GM18511 (cell line): Measurements from ENCODE around the gene SLC30A1.
"Not testable (repeated sequence)": the region's sequence is repeated elsewhere in the genome, so short reads cannot be mapped to it uniquely, and the experiment has no call there.

Experiments used
- ATAC-seq: cut with Tn5 transposase; IDR thresholded peaks from one replicate; pipeline ENCODE4 v1.9.1; 2021; ENCODE audit warnings: mild to moderate bottlenecking, moderate library complexity; ENCODE audit not compliant: unreplicated experiment

Gene SLC30A1

GRCh38 chr1:211588711-211589110 is 9.8 kb upstream of the SLC30A1 start:
- no peak for ATAC-seq

- no peak for ATAC-seq
Observed at GRCh38 chr1:211587123-211587522, 8.2 kb upstream of the SLC30A1 start.

- ATAC-seq: no peak
Observed at GRCh38 chr1:211586538-211586937, 7.6 kb upstream of the SLC30A1 start.

DNA sequence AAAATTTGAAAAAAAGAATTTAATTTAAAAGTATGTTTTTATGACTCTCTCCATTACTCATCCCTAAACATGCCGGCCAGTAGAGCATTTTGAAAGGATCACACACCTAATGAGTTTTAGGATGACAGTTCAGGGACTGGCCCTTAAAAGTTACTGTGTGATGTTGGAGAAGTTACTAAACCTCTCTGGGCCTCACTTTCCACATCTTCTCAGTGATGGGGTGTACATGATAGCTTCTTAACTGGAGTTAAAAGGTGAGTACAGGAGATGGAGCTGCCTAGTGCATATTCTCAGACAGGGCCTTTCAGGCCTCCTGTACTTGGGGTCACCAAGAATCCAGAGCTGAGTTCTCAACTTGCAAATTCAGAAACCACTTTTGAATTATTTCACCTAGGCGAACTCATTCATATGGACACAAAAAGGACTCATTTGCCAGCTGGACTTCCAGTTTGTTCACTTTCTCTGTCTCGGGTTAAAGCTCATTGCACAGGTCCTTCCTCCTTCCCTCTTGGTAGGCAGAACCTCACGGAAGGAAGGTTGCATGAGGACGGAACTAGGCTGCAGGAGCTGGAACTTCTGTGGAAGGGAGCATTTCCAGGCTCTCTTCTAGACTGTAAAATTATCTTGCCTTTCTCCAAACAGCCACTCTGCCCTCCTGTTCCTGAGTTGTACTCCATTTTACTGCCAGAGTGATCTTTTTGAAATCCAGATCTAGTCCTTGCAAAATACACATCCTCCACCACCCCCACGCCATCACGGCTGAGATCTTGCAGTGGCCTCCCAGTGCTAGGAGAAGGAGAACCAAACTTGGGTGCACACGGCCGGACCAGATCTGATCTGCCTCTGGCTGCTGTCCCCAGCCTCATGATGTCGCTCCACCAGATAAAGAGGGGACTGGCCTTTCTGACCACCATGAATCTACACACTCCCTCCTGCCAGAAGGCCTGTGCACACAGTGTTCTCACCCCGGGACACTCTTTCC is 4.3 kb upstream of the SLC30A1 start:
- no peak for ATAC-seq

DNA sequence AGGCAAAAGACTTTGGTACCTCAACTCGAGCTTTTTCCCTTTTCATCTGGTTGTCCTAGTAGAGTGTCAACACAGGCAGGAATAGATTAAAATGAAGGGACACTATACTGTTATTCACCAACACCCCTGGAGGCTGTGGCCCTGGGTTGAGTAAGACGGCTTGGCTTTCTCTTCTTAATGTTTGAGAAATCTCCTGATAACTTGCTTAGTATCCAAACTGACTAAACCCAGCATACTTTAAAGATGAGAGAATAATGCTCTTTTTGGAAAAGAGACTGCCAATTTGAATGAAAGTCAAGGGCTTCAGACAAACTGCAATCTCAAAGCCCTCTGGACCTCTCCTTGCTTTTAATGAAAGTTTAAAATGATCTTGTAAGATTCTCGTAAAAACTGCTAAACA is 2.6 kb upstream of the SLC30A1 start:
- no peak for ATAC-seq

DNA sequence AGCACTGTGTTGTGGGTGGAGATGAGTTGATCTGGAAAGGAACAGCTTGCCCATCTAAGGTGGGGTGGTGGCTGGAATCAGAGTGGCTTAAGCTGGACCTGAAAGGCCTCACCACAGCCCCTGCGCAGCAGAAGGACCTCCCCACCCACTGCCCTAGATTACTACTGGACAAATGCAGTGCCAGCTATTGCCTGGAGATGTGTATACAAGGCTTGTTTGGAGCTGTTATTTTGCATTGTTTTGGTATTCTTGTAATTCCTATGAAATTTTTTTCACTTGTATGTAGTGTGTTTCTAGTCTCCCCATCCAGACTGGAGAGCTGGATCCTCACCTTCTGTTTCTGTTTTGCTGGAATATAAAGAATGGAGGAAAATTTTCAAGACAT is 1.3 kb upstream of the SLC30A1 start:
- ATAC-seq: no peak

DNA sequence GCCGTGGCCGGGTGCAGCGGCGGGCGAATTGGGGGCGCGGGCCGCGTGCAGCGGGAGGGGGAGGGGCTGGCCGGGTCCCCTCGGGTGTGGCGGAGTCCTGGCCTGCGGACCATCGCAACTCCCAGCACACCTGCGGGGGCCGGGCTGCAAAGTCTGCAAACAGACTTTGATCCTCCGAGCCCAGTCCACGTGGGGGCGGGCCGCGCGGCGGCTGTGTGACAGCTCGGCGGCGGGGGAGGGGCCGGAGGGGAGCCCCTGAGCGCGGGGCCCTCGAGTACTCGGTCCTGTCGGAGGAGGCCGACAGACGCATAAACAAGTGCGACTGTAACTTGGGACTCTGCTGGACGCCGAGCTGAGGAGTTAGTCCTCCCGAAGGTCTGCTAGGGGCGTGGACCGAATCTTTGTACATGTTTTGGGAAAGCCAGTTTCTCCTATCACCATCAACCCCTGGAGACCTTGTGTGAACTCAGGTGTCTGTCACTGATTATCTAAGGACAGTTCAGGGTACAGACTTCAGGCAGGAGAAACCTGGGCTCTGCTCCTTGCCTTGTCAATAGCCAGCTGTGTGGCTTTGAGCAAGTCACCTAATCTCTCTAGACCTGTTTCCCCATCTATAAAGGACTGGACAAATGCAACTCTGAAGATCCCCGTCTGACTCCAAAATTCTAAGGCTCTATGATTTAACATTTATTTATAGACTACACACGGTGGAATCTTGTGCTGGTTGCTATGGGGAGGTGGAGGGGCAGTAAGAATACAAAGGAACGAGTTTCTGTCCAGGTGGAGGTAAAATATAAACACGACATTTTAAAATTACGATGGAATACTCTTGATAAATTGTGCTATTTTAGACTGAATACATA is 710 bp upstream of the SLC30A1 start:
- ATAC-seq: peak; percentile 47

DNA sequence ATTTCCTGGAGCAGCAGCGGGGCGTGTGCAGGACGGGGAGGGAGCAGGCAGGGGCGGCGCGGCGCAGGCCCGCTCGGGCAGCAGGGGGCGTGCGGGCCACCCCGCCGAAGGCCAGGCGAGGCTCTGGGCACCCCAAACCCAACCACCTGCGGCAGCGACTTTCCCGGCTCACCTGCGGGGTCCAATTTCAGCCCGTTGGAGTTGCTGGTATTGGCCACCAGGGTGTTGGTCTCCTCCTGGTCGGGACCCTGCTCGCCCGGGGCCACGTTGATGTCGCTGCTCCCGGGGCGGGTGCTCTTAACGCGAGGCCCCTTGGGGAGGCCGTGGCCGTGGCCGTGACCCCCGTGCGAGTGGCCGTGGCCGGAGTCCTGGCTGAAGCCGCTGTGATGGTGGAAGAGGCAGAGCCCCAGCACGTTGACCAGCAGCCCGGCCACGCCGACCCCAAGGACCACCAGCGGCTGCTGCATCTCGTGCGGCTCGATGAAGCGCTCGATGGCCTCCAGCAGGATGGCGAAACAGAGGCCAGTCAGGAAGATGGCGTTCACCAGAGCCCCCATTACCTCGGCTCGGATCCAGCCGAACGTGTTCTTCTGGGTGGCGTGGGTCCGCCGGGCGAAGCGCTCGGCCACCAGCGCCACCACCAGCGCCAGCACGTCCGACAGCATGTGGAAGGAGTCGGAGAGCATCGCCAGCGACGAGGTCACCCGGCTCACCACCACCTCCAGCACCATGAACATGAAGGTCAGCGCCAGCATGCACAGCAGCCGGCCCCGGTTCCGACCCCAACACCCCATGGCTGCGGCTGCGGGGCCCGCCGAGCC is 932 bp downstream of the SLC30A1 start:
- peak; percentile 43 for ATAC-seq

GRCh38 chr1:211577277-211577818 is 1.6 kb downstream of the SLC30A1 start:
- no peak for ATAC-seq

DNA sequence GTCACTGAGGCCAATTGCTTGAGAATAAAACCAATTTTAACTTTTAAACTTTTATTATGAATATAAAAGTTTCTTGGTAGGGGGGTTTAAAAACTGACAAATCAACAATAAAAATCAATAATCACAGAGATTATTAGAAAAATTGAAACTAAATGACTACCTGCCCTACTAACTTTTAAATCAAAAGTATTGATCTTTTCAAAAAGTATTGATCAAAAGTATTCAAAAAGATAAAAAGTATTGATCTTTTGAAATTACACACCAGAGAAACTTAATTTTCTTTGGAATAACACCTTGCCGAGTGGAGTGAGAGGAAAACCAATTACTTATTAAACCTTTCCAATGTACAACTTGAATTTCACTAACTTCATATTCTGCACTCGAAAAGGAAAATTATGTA is 2.2 kb downstream of the SLC30A1 start:
- ATAC-seq: no peak

- ATAC-seq: no peak
Observed at GRCh38 chr1:211574705-211575104, 4.3 kb downstream of the SLC30A1 start.

DNA sequence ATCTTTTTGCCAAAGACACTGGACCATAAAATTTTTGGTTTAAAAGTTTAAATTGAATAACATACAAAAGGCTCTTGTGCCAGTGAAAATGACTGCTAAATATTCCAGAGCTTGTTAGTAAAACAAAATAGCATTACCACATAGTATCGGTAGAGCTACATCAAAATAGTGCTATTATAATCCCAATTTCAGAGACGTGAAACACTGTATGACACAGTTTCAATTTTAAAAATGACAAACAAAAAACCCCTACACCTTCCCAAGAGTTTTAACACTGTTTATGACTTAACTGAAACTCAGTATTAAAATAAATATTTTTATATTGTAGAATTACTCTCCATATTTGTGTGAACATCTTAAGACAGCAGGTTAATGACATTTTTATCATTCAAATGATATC is 7.0 kb downstream of the SLC30A1 start:
- no peak for ATAC-seq

DNA sequence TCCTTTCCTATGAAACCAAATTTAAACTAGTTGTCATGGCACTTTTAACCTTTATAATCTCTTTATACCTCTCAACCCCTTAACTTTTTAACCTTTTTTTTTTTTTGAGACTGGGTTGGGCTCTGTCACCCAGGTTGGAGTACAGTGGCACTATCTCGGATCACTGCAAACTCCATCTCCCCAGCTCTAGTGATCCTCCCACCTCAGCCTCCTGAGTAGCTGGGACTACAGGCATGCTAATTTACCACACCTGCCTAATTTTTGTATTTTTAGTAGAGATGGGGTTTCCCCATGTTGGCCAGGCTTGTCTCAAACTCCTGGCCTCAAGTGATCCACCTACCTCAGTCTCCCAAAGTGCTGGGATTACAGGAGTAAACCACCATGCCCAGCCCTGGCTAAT is 8.6 kb downstream of the SLC30A1 start:
- ATAC-seq: not testable (repeated sequence)

DNA sequence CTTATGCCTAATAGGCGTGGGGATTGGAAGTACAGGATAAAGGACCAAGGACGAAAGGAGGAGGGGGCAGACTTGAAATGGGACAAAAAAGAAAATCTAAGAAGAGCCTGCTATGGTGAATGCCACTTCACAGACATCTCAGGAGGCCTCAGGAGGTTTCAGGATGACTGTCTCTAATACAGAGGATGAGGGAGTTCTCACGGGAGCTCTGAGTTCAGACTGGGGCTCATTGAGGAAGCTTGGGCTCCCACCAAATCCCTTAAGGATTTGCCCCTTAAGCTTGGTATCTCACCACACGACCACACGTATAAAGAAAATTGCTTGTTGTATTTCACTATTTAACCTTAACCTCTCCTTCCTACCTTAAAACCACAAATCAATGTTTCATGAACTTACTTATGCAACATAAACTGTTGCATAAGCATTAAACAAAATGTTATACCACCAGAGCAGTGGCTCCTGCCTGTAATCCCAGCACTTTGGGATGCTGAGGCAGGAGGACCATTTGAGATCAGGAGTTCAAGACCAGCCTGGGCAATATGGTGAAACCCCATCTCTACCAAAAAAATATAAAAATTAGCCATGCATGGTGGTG is 12.4 kb downstream of the SLC30A1 start:
- peak; percentile 91 for ATAC-seq

DNA sequence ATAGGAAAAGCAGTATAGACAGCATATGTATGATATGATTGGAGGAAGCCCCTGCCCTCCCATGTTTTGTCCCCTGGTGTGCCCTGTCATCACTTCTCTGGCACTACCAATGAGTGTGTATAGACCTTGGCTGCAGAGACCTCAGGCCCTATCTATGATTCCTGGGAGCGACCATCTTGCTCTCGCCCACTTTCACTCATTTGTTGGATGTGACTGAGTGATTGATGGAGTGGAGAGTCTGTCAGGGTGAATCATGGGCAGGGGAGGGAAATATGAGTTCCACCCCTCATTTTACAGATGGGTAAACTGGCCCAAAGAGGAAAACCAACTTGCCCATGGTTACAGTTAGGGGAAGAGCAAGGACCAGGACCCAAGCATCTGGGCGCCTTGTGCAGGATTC is 14.9 kb downstream of the SLC30A1 start:
- no peak for ATAC-seq

DNA sequence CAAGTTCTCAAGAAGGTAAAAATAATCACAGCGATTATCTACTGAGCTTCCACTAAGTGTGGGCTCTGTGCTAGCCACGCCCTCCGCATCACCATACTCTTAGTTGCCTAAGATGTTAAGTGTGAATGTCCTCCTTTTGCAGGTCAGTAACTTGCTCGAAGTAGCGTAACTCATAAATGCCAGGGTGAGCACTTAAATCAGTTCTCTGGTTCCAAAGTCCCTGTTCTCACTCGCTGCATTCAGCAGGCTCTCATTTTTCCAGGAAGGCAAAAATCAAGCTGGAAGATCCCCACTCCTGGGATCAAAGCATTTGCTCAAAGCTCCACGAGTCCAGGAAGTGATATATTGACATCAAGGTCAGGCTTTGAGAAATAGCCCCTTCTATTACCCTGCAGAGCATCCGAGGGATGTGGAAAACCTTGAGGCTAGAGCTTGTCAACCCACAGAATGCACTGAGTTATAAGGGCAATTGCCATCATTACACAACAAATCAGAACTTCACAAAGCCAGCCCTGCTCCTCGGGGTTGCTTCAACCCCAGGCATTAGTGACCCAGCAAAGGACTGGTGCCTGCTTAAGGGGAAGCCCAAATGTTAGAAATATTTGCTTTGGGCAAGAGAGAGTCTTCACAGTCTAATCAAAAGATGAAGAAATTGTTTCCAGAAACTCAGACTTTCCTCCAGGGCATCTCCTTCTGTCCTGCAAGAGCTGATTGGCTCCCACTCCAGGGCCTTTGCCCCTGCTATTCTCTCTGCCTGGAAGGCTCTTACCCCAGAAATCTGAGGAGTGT is 19.5 kb downstream of the SLC30A1 start:
- ATAC-seq: no peak

DNA sequence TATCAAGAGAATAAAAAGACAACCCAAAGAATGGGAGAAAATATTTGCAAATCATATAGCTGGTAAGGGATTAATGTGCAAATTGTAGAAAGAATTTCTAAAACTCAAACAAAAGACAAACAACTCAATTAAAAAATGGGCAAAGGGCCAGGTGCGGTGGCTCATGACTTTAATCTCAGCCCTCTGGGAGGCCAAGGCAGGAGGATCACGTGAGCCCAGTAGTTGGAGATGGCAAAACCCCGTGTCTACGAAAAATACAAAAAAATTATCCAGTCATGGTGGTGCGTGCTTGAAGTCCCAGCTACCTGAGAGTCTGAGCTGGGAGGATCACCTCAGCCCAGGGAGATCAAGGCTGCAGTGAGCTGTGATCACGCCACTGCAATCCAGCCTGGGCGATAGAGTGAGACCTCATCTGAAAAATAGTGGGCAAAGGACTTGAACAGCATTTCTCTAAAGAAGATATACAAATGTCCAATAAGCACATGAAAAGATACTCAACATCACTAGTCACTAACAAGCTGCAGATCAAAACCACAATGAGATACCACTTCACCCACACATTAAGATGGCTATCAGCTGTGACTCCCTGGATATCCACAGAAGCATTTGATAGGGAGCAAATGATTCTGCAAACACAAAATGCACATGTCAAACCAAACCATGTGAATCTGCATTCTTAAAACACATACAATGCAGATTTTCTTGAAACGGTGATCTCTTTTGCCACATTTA is 20.9 kb downstream of the SLC30A1 start:
- ATAC-seq: no peak

GRCh38 chr1:211553549-211553948 is 25.4 kb downstream of the SLC30A1 start:
- ATAC-seq: no peak
